ENCODE results near the gene RAB11FIP5.

The RAB11FIP5 gene

DNA sequence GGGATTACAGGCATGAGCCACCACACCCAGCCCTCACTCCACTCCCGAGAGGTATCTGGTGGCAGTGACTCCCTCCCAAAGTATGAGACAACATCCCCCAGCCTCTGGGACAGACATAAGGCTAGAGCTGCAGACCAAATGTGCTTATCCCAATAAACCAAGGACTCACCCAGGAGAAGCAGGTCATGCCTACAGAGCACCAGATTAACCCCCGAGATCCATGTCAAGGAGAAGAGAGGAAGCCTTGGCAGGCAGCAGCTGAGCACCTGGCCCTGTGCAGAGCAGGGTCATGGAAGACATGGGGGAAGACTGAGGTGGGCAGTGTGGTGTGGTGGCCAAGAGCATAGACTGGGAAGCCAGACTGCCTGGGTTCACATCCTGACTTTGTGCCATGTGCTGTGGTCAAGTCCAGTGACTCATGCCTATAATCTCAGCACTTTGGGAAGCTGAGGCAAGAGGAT lies 7.2 kb downstream of the RAB11FIP5 start:
- no peak for TF ChIP-seq FOXP2 (optimal IDR thresholded peaks at IDR 0.05; ENCODE audit: borderline replicate concordance, extremely low read depth, extremely low read length, insufficient read depth)
- TF ChIP-seq SIN3A (IDR thresholded peaks at IDR 0.05; ENCODE audit: borderline replicate concordance, insufficient read depth, low read length), result no peak
- TF ChIP-seq REST (IDR thresholded peaks at IDR 0.05; ENCODE audit: insufficient read depth in 1 of 2, low read depth in 2 of 2, low read length in 2 of 2), result no peak
- TF ChIP-seq POLR2AphosphoS5 (IDR thresholded peaks at IDR 0.05; ENCODE audit: low read depth, low read length), result no peak
- TF ChIP-seq TAF1 (IDR thresholded peaks at IDR 0.05; ENCODE audit: borderline replicate concordance, insufficient read depth, low read length), result no peak

DNA sequence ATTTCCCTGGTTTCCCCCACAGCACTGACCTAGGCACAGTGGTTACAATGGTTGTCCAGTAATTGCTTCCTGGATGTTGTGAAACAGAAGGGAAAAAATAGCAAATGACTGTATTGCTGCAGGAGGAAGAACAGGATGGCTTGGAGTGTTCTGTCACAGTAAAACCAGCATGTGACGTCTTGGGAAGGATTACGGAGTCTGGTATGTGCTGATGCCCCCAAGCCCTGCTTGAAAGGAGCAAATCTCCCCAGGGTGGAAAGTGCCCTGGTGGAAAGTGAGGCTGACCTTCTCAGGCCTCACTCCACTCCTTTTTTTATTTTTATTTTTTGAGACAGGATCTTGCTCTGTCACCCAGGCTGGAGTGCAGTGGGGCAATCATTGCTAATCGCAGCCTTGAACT lies 7.8 kb downstream of the RAB11FIP5 start:
- TF ChIP-seq TAF1 (IDR thresholded peaks at IDR 0.05; ENCODE audit: borderline replicate concordance, insufficient read depth, low read length), result no peak
- TF ChIP-seq FOXP2 (optimal IDR thresholded peaks at IDR 0.05; ENCODE audit: borderline replicate concordance, extremely low read depth, extremely low read length, insufficient read depth), result no peak
- no peak for TF ChIP-seq REST (IDR thresholded peaks at IDR 0.05; ENCODE audit: insufficient read depth in 1 of 2, low read depth in 2 of 2, low read length in 2 of 2)
- TF ChIP-seq POLR2AphosphoS5 (IDR thresholded peaks at IDR 0.05; ENCODE audit: low read depth, low read length), result no peak
- no peak for TF ChIP-seq SIN3A (IDR thresholded peaks at IDR 0.05; ENCODE audit: borderline replicate concordance, insufficient read depth, low read length)

- TF ChIP-seq FOXP2 (optimal IDR thresholded peaks at IDR 0.05; ENCODE audit: borderline replicate concordance, extremely low read depth, extremely low read length, insufficient read depth), result no peak
- TF ChIP-seq POLR2AphosphoS5 (IDR thresholded peaks at IDR 0.05; ENCODE audit: low read depth, low read length), result no peak
- no peak for TF ChIP-seq TAF1 (IDR thresholded peaks at IDR 0.05; ENCODE audit: borderline replicate concordance, insufficient read depth, low read length)
- no peak for TF ChIP-seq SIN3A (IDR thresholded peaks at IDR 0.05; ENCODE audit: borderline replicate concordance, insufficient read depth, low read length)
- TF ChIP-seq REST (IDR thresholded peaks at IDR 0.05; ENCODE audit: insufficient read depth in 1 of 2, low read depth in 2 of 2, low read length in 2 of 2), result no peak
These were observed 9.7 kb downstream of the RAB11FIP5 start for GRCh38 chr2:73103018-73103542.

DNA sequence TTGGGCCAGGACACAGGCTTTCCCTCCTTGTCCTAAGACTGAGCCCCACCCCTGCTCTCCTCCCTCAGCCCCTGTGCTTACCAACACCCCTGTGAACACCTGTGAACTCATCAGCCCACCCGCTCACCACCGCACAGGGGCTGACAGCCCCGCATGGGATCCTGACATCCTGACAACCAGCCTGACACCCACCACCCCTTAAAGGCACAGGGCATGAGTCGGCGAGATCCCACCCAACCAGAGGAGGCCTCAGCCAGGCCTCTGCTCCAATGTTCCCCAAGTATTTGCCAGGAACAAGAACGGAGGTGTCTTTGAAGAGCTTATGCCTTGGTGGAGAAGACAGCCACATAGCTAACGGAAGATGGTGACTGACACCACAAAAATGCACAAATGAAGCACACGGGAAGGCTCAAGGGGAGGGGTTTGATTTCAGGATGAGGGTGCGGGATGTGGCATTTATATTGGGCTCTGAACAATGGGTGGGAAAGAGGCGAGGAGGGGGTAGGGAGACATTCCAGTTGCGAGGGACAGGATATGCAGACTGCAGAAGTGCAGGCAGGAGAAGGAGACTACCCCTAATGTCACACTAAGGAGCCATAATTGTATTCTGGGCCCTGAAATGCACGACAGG lies 11.0 kb downstream of the RAB11FIP5 start:
- TF ChIP-seq TAF1 (IDR thresholded peaks at IDR 0.05; ENCODE audit: borderline replicate concordance, insufficient read depth, low read length), result no peak
- TF ChIP-seq FOXP2 (optimal IDR thresholded peaks at IDR 0.05; ENCODE audit: borderline replicate concordance, extremely low read depth, extremely low read length, insufficient read depth), result no peak
- no peak for TF ChIP-seq SIN3A (IDR thresholded peaks at IDR 0.05; ENCODE audit: borderline replicate concordance, insufficient read depth, low read length)
- no peak for TF ChIP-seq REST (IDR thresholded peaks at IDR 0.05; ENCODE audit: insufficient read depth in 1 of 2, low read depth in 2 of 2, low read length in 2 of 2)
- TF ChIP-seq POLR2AphosphoS5 (IDR thresholded peaks at IDR 0.05; ENCODE audit: low read depth, low read length), result no peak
